CD4-positive, alpha-beta T cell treated with Interleukin-15 for 1 hour (primary cell): ENCODE data around the gene ARRDC3.
"Not testable (repeated sequence)": the region's sequence is repeated elsewhere in the genome, so short reads cannot be mapped to it uniquely, and the experiment has no call there.

Source experiments
- DNase-seq: peaks from one replicate; pipeline ENCODE4 v3.0.0-alpha.2; 2020

The ARRDC3 gene, protein sequence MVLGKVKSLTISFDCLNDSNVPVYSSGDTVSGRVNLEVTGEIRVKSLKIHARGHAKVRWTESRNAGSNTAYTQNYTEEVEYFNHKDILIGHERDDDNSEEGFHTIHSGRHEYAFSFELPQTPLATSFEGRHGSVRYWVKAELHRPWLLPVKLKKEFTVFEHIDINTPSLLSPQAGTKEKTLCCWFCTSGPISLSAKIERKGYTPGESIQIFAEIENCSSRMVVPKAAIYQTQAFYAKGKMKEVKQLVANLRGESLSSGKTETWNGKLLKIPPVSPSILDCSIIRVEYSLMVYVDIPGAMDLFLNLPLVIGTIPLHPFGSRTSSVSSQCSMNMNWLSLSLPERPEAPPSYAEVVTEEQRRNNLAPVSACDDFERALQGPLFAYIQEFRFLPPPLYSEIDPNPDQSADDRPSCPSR

GRCh38 chr5:91383027-91383955 lies at the start of gene ARRDC3:
TSS of gene ARRDC3 (minus strand) at chr5:91383317. CDS start at chr5:91383092, 225 bp downstream.
- DNase-seq = peak; percentile 97

- DNase-seq = no peak
Observed at GRCh38 chr5:91430949-91431348, 47.8 kb upstream of the ARRDC3 start.

DNA sequence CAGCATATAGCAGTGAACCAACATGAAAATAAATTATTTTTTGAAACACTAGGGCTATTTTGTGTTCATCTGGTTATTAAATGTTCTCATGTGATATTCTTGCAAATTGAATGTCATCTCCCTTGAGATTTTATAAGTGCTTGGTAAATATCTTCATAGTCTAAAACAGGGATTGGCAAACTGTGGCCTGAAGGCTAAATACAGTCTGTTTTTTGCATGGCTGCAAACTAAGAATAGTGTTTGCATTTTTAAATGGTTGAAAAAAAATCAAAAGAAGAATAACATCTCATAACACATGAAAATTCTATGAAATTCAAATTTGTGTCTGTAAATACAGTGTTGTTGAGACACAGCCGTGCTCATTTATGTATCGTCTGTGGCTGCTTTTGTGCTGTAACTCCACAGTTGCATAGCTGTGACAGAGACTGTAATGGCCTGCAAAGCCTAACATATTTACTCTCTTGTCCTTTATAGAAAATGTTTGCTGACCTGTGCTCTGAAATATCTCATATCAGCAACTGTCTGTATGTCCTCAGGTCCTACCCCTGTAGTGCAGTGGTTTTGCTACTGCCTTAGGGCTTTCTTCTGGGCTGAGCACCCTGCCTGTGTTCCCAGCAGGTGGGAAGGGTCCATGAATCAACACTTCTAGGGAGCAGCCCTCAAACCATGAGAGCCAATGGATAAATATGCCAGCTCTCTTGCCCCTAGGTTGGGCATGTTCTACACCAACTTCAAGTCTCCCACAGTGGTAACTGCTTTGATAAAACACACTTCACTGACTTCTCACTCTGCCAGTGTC lies 41.7 kb upstream of the ARRDC3 start:
- no peak for DNase-seq

GRCh38 chr5:91423871-91424270 lies 40.8 kb upstream of the ARRDC3 start:
- no peak for DNase-seq

DNA sequence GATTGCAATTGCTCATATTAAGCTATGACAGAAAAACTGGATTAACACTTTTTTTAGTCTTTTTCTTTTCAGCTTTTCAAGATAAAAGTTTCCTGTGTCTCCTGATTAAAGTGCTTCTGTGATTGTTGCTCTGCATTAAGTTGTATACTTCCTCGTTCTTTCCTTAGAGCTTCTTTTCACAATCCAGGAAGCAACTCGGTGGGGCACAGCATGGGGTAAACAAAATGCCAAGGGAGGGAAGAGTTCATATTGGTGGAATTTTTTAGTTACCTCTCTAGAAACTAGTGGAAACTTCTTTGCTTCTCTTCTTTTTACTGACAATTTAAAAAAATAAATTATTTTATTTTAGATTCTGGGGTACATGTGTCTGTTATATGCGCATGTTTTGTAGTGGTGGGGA lies 37.8 kb upstream of the ARRDC3 start:
- DNase-seq = no peak

- DNase-seq = peak; percentile 60
Observed at GRCh38 chr5:91419571-91420537, 36.7 kb upstream of the ARRDC3 start.

GRCh38 chr5:91419136-91419535 lies 36.0 kb upstream of the ARRDC3 start:
- DNase-seq = no peak

GRCh38 chr5:91418158-91418557 lies 35.0 kb upstream of the ARRDC3 start:
- no peak for DNase-seq

GRCh38 chr5:91417219-91417618 lies 34.1 kb upstream of the ARRDC3 start:
- no peak for DNase-seq

DNA sequence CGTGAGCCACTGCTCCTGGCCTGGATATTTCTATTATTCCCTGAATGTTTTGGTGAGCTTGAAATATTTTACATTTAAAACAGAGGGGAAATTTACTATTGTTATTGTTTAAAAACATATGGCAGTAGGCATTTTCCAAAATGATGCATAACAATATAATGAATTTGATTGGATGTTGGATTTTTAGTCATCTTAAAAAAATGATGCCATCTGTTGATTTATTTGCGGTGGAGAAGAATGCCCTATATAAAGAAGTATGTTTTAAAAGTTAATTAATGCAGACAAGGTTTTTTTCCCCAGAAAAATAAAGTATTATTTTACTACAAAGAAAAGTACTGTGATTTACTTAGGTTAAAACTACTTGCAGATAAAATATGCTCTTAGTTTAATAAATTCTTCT lies 33.4 kb upstream of the ARRDC3 start:
- no peak for DNase-seq

GRCh38 chr5:91409304-91409703 lies 26.2 kb upstream of the ARRDC3 start:
- no peak for DNase-seq

- no peak for DNase-seq
Observed at GRCh38 chr5:91408710-91409109, 25.6 kb upstream of the ARRDC3 start.

DNA sequence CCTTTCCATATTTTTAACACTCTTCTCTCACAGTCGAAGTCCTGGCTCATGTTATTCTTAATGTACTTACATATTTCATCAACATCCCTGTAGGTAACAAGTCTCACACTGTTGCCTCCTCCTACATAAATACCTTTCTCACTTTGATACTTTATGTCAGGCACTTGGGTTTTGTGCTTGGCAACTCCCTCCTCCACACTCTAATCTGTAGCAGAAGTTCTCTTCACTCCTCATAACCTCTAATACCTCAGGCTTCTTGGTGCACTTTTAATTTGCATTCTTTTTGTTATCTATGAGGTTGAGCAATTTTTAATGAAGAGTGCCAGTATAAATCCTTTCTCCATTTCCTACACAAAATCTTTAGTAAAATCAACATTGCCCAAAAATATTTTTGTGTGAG lies 24.1 kb upstream of the ARRDC3 start:
- DNase-seq = no peak

- DNase-seq = no peak
Observed at GRCh38 chr5:91403438-91403837, 20.3 kb upstream of the ARRDC3 start.

GRCh38 chr5:91401175-91401574 lies 18.1 kb upstream of the ARRDC3 start:
- DNase-seq = no peak

DNA sequence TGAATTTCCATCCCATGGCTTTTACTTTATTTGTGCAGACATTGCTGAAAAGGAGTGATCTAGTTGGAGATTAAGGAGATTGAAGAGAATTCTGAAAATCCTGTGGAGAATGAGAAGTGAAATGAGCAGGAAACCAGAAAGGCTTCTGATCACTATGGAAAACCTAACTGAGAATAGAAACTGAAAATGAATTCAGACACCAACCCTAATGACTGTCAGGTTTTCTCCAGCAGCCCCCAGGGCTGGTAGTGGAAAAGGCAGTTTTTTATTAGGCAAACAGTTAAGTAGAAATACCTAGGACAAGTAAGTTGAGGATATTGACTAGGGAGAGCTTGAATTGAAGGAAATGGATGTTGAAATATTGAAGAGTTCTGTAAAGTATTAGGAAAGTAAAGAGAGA lies 14.7 kb upstream of the ARRDC3 start:
- DNase-seq = no peak

- DNase-seq = no peak
Observed at GRCh38 chr5:91390268-91390667, 7.2 kb upstream of the ARRDC3 start.

- DNase-seq = not testable (repeated sequence)
Observed at GRCh38 chr5:91389555-91389954, 6.4 kb upstream of the ARRDC3 start.

- DNase-seq = no peak
Observed at GRCh38 chr5:91388362-91388761, 5.2 kb upstream of the ARRDC3 start.

DNA sequence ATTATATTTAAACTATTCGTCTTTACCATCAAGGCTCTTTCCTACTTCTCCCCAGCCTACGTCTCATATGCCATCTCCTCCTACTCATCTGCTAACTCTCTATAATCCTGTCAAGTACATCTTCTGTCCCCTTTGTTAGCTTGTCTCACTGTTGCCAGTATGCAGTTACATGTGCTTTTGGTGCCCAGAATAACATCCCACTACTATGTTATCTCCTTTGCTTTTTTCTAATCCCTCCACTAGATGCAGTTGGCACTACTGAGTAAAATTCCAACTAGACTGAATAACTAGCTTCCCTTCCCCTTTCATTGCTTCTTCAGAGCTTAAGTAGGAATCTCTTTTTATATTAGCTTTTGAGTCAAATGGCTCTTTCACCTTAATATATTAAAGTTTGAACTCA lies 3.0 kb upstream of the ARRDC3 start:
- no peak for DNase-seq

GRCh38 chr5:91385596-91385995 lies 2.5 kb upstream of the ARRDC3 start:
- DNase-seq = not testable (repeated sequence)
